TTC549 (cell line): ENCODE results near the gene CD48.

ENCODE experiments used
- FAIRE-seq: peaks from 2 replicates; lab custom pipeline; 2012; peaks lifted over from hg19 to GRCh38; lab: Jason Lieb, UNC

Gene CD48

GRCh38 chr1:160631983-160632625 is 79.5 kb downstream of the CD48 start:
- FAIRE-seq, result no peak

DNA sequence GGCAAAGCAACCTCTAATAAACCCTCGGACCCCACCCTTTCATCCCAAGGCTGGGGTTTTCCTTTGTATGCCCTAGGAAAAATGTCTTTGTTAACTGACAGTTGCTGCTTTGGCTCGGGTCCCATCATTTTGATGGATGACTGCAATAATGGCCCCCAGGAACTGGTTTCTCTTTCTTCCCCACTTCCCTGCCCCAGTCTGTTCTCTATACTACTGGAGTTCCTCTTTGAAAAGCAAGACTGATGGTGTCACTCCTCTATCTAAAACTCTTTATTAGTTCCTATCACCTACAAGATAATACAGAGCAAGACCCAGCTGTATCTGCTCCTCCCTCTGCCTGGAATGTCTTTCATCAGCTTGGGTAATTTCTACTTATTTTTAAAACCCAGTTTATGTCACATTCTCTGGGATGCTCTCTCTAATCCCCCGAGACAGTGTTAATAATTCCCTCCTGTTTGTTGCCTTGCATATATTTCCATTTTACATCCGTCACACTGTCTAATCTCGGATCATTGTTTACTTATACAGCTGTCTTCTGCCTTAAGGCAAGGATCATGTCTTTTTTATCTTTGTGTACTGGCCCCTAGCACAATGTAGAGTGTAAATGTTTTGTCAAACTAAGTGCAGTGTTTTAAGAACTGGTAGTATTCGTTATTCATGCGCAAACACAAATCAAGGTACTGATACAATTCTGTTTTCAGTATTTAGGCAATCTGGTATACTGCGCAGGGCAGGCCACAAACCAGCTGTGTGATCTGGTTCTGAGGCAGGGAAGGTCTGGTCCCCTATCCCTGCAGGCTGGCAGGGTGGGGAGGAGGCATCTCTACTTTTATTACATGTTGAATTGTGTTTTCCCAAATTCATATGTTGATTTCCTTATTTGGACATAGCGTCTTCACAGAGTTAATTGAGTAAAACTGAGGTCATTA is 80.8 kb downstream of the CD48 start:
- no peak for FAIRE-seq

DNA sequence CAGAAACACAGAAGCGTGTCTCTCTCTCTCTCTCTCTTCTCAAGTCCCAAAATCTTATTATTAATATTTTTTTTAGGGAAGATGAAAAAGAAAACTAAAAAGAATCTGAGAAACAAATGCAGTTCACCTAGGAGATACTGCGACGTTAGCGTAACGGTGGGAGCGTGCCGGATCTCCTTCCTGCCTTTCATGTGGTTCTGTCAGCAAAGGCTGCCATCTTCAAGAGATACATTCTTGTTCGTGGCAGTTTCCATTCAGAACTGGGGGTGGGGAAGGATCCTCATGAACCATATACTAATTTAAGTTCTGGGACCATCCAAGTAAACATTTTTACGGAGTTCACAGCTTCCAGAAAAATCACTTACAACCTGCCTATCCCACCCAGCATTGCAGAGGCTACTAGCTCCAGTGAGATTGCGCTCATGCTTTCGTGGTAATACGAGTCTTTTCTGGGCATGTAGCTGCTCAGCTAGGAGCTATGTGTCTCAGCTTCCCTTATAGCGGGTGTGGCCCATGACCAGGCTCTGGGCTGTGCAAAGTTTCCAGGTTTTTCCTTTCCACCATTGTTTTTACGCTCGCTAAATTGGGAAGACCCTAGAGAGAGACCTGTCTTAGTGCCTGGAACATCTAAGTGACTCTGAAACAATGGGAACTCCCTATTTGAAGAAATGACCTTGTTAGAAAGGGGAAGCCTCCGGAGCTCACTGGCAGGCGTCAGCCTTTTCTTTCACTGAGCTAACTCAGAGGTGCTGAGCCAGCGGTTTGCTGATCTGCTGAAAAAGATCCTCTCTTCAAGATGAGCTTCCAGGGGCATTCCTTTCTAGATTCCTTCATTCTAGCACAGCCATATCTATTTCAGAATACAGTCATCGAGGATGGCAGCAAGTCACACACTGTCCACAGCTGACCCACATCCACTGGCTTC is 82.1 kb downstream of the CD48 start:
- no peak for FAIRE-seq

- FAIRE-seq, result no peak
These were observed 82.8 kb downstream of the CD48 start for GRCh38 chr1:160628799-160629263.
